IPS DF 6.9 (cell line): ENCODE data around the gene TBC1D22A.

Source experiments
- DNase-seq: peaks from one replicate; pipeline ENCODE4 v3.0.0-alpha.2; 2013; ENCODE audit warnings: low read depth, low spot score
- H3K27ac ChIP-seq: one replicate; pipeline ENCODE4 v1.5.1; 2013; ENCODE audit warnings: low read length, control low read depth
- H3K27me3 ChIP-seq: 2 replicates; pipeline ENCODE4 v1.6.1; 2013; ENCODE audit warnings: mild to moderate bottlenecking, low read length; ENCODE audit not compliant: control insufficient read depth, insufficient read depth
- H3K36me3 ChIP-seq: 2 replicates; pipeline ENCODE4 v1.6.1; 2013; ENCODE audit warnings: low read length; ENCODE audit not compliant: control insufficient read depth, insufficient read depth
- H3K4me1 ChIP-seq: 2 replicates; pipeline ENCODE4 v1.6.1; 2013; ENCODE audit warnings: low read length; ENCODE audit not compliant: control insufficient read depth, insufficient read depth
- H3K4me3 ChIP-seq: 2 replicates; pipeline ENCODE4 v1.5.1; 2013; ENCODE audit warnings: mild to moderate bottlenecking, low read length
- H3K9me3 ChIP-seq: 2 replicates; pipeline ENCODE4 v1.6.1; 2013; ENCODE audit warnings: low read length, inconsistent platforms; ENCODE audit not compliant: control insufficient read depth, insufficient read depth
- WGBS: extraction: QIAGEN DNeasy Blood & Tissue Kit; methylation state at CpG from one replicate; pipeline ENCODE4 v1.1.7; 2013; ENCODE audit warnings: mixed read lengths, missing lambda C conversion rate; ENCODE audit not compliant: insufficient read length, insufficient coverage; 5-methylcytosine and 5-hydroxymethylcytosine counted together

Gene TBC1D22A

GRCh38 chr22:47188261-47189055 is 426.0 kb downstream of the TBC1D22A start:
- no peak for DNase-seq
- no peak overlapping the region for H3K4me3 ChIP-seq
- WGBS: no CpG with 5 or more reads among the region's 17 CpGs
- H3K4me1 ChIP-seq: no peaks in the 10 kb centered on the region; the same call in 1 of the 2 replicates
- no peaks in the 10 kb centered on the region for H3K27me3 ChIP-seq
- no peaks in the 10 kb centered on the region; the same call in 1 of the 2 replicates for H3K36me3 ChIP-seq
- H3K9me3 ChIP-seq: peaks cover 17% of the 10 kb centered on the region
- H3K27ac ChIP-seq: no peak overlapping the region

GRCh38 chr22:47189056-47189916 is 426.8 kb downstream of the TBC1D22A start:
- Histone ChIP-seq H3K27ac (no peak overlapping the region), H3K36me3 (no peaks in the 10 kb centered on the region; the same call in 1 of the 2 replicates), H3K9me3 (peaks cover 19% of the 10 kb centered on the region), H3K4me1 (no peaks in the 10 kb centered on the region; the same call in 1 of the 2 replicates), H3K4me3 (no peak overlapping the region), H3K27me3 (no peaks in the 10 kb centered on the region)
- WGBS: no CpG with 5 or more reads among the region's 35 CpGs
- no peak for DNase-seq

DNA sequence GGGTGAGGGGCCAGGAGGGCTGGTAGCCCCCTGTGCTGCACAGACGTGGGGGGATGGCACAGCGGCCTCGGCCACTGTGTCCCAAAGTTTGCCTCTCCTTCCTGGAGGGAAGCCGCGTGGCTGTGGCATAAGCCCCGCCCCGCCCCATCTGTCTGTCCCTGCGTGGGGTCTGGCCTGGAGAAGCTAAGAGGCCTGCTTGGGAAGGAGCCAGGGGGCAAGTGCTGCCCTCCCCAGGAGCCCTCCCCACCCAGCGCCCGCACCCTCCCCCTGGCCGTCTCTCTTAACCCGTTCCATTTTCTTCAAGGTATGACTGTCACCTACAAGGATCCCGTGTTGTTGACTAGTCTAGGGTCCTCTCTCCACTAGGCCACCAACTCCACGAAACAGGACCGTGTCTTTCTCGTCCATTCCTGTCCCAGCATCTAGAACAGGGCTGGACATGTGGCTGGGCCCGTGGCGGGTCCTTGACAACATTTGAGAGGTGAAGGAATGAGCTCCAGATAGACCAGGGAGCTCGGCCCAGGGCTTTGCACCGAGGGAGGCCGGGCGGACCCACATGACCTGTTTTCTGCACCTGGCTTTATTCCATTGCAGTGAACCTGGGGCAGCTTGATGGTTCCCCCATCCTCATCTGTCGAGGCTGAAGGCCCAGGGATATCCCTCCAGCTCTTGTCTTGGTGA is 428.0 kb downstream of the TBC1D22A start:
- no peak overlapping the region for H3K4me3 ChIP-seq
- H3K27me3 ChIP-seq: no peaks in the 10 kb centered on the region
- H3K9me3 ChIP-seq: peaks cover 23% of the 10 kb centered on the region
- no peaks in the 10 kb centered on the region; the same call in 1 of the 2 replicates for H3K36me3 ChIP-seq
- no peak overlapping the region for H3K27ac ChIP-seq
- DNase-seq: no peak
- H3K4me1 ChIP-seq: no peaks in the 10 kb centered on the region; the same call in 1 of the 2 replicates
- no CpG with 5 or more reads among the region's 23 CpGs for WGBS

DNA sequence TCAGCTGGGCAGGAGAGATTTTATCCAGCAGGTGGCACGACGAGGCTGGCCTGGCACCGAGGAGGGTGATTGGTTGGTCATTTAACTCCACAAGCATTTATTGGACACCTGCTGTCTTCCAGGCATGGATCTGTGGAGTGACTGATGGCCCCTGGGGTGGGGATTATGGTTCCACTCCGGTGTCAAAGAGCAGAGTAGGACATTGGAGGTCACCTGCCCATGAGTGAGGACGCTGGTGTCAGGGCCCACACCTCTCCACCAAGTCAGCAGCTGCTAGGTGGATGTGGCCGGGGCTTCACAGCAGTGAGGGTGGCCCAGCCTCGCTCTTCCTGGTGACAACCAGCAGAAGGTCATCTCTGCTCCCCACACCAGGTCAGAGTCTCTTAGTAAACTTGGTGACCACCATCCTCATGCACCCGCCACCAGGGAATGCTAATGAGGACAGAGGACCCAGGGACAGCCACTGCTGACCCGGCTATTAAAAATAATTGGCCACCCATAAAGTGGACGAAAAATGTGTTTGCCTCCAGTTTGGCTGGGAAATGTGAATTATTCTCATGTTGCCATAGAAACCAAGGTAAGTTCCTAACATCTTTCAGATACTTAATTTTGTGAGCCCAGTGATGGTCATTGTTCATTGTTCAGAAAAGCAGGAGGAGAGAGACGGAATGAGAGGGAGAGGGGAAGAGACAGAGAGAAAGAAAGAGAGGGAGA is 428.7 kb downstream of the TBC1D22A start:
- Histone ChIP-seq H3K4me1 (no peaks in the 10 kb centered on the region; the same call in 1 of the 2 replicates), H3K36me3 (no peaks in the 10 kb centered on the region; the same call in 1 of the 2 replicates), H3K27me3 (no peaks in the 10 kb centered on the region), H3K4me3 (no peak overlapping the region), H3K9me3 (peaks cover 23% of the 10 kb centered on the region), H3K27ac (no peak overlapping the region)
- no CpG with 5 or more reads among the region's 11 CpGs for WGBS
- DNase-seq: no peak

GRCh38 chr22:47191671-47192650 is 429.5 kb downstream of the TBC1D22A start:
- WGBS: no CpG with 5 or more reads among the region's 25 CpGs
- Histone ChIP-seq H3K4me3 (no peak overlapping the region), H3K36me3 (no peaks in the 10 kb centered on the region; the same call in 1 of the 2 replicates), H3K27ac (no peak overlapping the region), H3K4me1 (no peaks in the 10 kb centered on the region; the same call in 1 of the 2 replicates), H3K27me3 (no peaks in the 10 kb centered on the region), H3K9me3 (peaks cover 23% of the 10 kb centered on the region)
- no peak for DNase-seq

GRCh38 chr22:47192651-47193437 is 430.4 kb downstream of the TBC1D22A start:
- H3K36me3 ChIP-seq: no peaks in the 10 kb centered on the region; the same call in 1 of the 2 replicates
- H3K4me3 ChIP-seq: no peak overlapping the region
- H3K9me3 ChIP-seq: peaks cover 23% of the 10 kb centered on the region
- no peaks in the 10 kb centered on the region; the same call in 1 of the 2 replicates for H3K4me1 ChIP-seq
- H3K27me3 ChIP-seq: no peaks in the 10 kb centered on the region
- no peak for DNase-seq
- no CpG with 5 or more reads among the region's 32 CpGs for WGBS
- no peak overlapping the region for H3K27ac ChIP-seq

DNA sequence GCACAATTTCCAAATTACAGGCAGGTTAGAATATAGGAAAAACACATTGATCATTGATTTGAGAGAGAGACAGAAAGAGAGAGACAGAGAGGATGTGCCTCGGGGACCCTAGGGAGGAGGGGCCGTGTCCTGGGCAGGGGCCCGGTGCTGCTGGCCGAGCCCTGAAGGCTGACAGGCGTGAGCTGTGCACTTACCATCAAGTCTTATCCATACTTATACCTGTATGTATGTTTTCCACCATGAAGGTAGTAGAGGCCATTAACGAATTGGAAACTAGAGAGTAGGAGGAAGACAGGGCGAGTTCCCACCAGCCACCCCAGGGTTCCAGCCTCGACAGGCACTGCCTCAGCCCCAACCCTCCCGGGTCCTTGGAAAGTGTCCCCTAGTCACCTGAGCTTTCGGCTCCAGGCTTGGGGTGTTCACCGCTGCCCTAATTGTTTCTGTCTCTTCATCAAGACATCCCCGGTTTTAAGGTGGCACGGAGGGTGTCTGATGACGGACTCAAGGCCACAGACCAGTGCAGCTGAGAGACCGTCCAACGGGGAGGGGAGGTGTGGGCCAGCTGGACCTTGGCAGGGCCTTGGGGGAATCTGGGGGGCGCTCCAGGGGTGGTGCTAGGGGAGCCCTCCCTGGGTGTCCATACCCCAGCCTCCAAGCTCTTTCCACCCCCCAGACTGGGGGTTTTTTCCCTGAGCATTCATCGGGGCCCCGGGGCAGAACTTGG is 431.3 kb downstream of the TBC1D22A start:
- Histone ChIP-seq H3K27me3 (no peaks in the 10 kb centered on the region), H3K36me3 (no peaks in the 10 kb centered on the region; the same call in 1 of the 2 replicates), H3K4me1 (no peaks in the 10 kb centered on the region; the same call in 1 of the 2 replicates), H3K9me3 (peaks cover 23% of the 10 kb centered on the region), H3K27ac (no peak overlapping the region), H3K4me3 (no peak overlapping the region)
- no peak for DNase-seq
- WGBS: no CpG with 5 or more reads among the region's 19 CpGs

DNA sequence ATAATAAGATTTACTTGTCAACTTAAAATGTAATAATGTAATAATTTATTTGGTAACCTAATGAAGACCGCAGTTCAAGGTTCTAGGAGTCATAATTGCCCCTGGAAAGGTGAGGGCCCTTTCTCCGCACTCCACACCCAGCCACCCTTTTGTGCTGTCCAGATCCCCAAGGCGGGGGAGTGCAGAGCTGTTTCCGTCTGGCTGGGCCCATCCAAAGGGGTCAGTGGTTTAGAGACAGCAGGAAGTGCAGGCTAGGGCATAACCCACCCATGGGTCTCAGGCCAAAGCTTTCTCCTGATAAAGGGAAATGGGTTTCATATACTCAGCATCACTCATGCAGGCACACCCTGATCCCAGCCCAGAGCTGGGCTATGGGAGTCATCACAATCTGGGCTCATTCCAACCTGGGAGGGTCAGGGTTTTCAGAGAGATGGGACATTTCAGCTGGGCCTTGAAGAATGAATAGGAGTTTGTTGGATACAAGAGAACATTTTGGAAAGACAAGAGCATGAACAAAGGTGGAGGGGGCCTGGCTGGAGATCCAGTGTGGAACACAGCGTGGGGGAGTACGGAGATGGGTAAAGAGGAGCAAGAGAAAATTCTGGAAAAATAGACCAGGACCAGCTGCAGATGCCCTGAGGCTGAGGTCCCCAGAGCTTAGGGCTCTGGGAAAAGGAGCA is 432.2 kb downstream of the TBC1D22A start:
- H3K9me3 ChIP-seq: peaks cover 20% of the 10 kb centered on the region
- WGBS: no CpG with 5 or more reads among the region's 6 CpGs
- no peak for DNase-seq
- no peaks in the 10 kb centered on the region; the same call in 1 of the 2 replicates for H3K4me1 ChIP-seq
- H3K27ac ChIP-seq: no peak overlapping the region
- H3K36me3 ChIP-seq: no peaks in the 10 kb centered on the region; the same call in 1 of the 2 replicates
- H3K4me3 ChIP-seq: no peak overlapping the region
- H3K27me3 ChIP-seq: no peaks in the 10 kb centered on the region
